K562 (cell line): ENCODE measurements around the gene RNF44. TPM values are rescaled to one million over a fixed set of nuclear protein-coding genes. Genes with fewer than 3 reads are reported as not detected.

Experiments used
- ATAC-seq: fragments of 200-7000 bp; cut with Tn5 transposase; 3 replicates; pipeline ENCODE4 v1.9.1; 2020; ENCODE audit warnings: moderate library complexity
- BruUV-seq: library from RNA; stranded (reverse); fragments of 400-500 nt; replicated peaks from 2 replicates; lab custom pipeline; 2021; lab: Mats Ljungman, UMichigan
- CTCF ChIA-PET: fragments of 300-600 bp; formaldehyde crosslinking; extraction: SDS; loops from one replicate; lab custom pipeline; 2021; ENCODE audit warnings: low intra/inter-chr PET ratio; lab: Yijun Ruan, JAX
- POLR2A ChIA-PET: fragments of 300-600, 350-650 bp; sonication (Branson Sonifier 250); formaldehyde crosslinking; extraction: SDS; loops from one replicate; lab custom pipeline; 2021; ENCODE audit warnings: antibody characterized with exemption, inconsistent platforms; lab: Yijun Ruan, JAX
- DNase-seq, 4 experiments: peaks; one replicate each; pipeline versions ENCODE4 v3.0.0 to v3.0.0-alpha.2; 2011 to 2018; ENCODE audit warnings: low spot score in 3 of 4, mixed read lengths in 3 of 4; ENCODE audit errors: extremely low read depth in 1 of 4
- FAIRE-seq: peaks from 2 replicates; lab custom pipeline; 2011; peaks lifted over from hg19 to GRCh38; lab: Jason Lieb, UNC
- H2AFZ ChIP-seq: 2 replicates; pipeline ENCODE4 v1.6.0; 2011; ENCODE audit warnings: low read depth, low read length, control low read depth, inconsistent platforms
- H3K27ac ChIP-seq: fragments of 200-600 bp; 3 replicates; pipeline ENCODE4 v1.8.0; 2011; ENCODE audit warnings: low read depth, mild to moderate bottlenecking, control low read depth, inconsistent platforms, low read length, moderate library complexity, mixed read lengths; ENCODE audit errors: extremely low read depth
- H3K27me3 ChIP-seq, 2 experiments: fragments of 300-600 bp in 1 of 2; 2 replicates in 1 of 2; 3 replicates in 1 of 2; pipeline versions ENCODE4 v1.6.0 to v1.8.0; 2011; ENCODE audit warnings: inconsistent platforms in 2 of 2, low read length in 2 of 2, mild to moderate bottlenecking in 1 of 2, mixed read lengths in 1 of 2, moderate library complexity in 1 of 2; ENCODE audit not compliant: control insufficient read depth in 2 of 2, insufficient read depth in 2 of 2
- H3K36me3 ChIP-seq: fragments of 300-600 bp; 3 replicates; pipeline ENCODE4 v1.8.0; 2011; ENCODE audit warnings: mild to moderate bottlenecking, low read length, inconsistent platforms; ENCODE audit not compliant: control insufficient read depth, insufficient read depth
- H3K4me1 ChIP-seq, 2 experiments: fragments of 200-600 bp in 1 of 2; replicated peaks in 1 of 2; 2 replicates in 1 of 2; 3 replicates in 1 of 2; pipeline versions ENCODE4 v1.5.1 to v1.8.0; 2011; ENCODE audit warnings: inconsistent platforms in 2 of 2, low read length in 2 of 2, mild to moderate bottlenecking in 1 of 2, mixed read lengths in 1 of 2, moderate library complexity in 1 of 2; ENCODE audit not compliant: control insufficient read depth in 2 of 2, insufficient read depth in 2 of 2
- H3K4me2 ChIP-seq: 2 replicates; pipeline ENCODE4 v1.6.1; 2011; ENCODE audit warnings: low read length, control low read depth, inconsistent platforms, mixed read lengths; ENCODE audit not compliant: insufficient read depth
- H3K4me3 ChIP-seq: fragments of 200-600 bp; sonication (generic), shearing (Covaris generic); 2 replicates; pipeline ENCODE4 v1.5.1; 2016; ENCODE audit warnings: control low read depth, inconsistent platforms
- H3K79me2 ChIP-seq: fragments of 200-600 bp; 3 replicates; pipeline ENCODE4 v1.8.0; 2011; ENCODE audit warnings: low read length, inconsistent platforms; ENCODE audit not compliant: control insufficient read depth, insufficient read depth
- H3K9ac ChIP-seq, 2 experiments: 2 replicates each; pipeline versions ENCODE4 v1.6.0 to v1.6.1; 2011; ENCODE audit warnings: low read depth in 2 of 2, low read length in 2 of 2, control low read depth in 1 of 2, inconsistent platforms in 1 of 2, mild to moderate bottlenecking in 1 of 2, mixed read lengths in 1 of 2; ENCODE audit not compliant: insufficient read depth in 1 of 2
- H3K9me1 ChIP-seq: one replicate; pipeline ENCODE4 v1.6.0; 2011; ENCODE audit warnings: inconsistent platforms, mild to moderate bottlenecking, low read length, moderate library complexity; ENCODE audit not compliant: control insufficient read depth, insufficient read depth
- H3K9me3 ChIP-seq: replicated peaks from 2 replicates; pipeline ENCODE4 v1.5.1; 2011; ENCODE audit warnings: low read depth, low read length, inconsistent platforms; ENCODE audit not compliant: control insufficient read depth, insufficient read depth
- H4K20me1 ChIP-seq: replicated peaks from 2 replicates; pipeline ENCODE4 v1.6.1; 2011; ENCODE audit warnings: low read length, inconsistent platforms, mixed read lengths; ENCODE audit not compliant: control insufficient read depth, insufficient read depth
- HNRNPLL ChIP-seq: fragments of 200-400 bp; formaldehyde crosslinking; IDR thresholded peaks from 2 replicates; pipeline ENCODE4 v1.6.1; 2017; ENCODE audit warnings: low read length, low read depth, mild to moderate bottlenecking; ENCODE audit not compliant: poor library complexity, severe bottlenecking
- KDM1A ChIP-seq, 2 experiments: fragments of 450-650 bp; IDR thresholded peaks; 2 replicates each; pipeline ENCODE4 v1.6.1; 2016; ENCODE audit warnings: mild to moderate bottlenecking in 2 of 2
- POLR2G ChIP-seq: fragments of 200-400 bp; formaldehyde crosslinking; IDR thresholded peaks from 2 replicates; pipeline ENCODE4 v1.6.1; 2017; ENCODE audit warnings: low read depth, mild to moderate bottlenecking, antibody characterized with exemption, low read length, moderate library complexity
- RBFOX2 ChIP-seq: fragments of 200-400 bp; formaldehyde crosslinking; IDR thresholded peaks from 2 replicates; pipeline ENCODE4 v1.6.1; 2017; ENCODE audit warnings: low read depth, mild to moderate bottlenecking, low read length, moderate library complexity
- WGBS: fragments of 100-300 bp; shearing (Covaris generic); methylation state at CpG from one replicate; pipeline ENCODE4 v1.1.6; 2016; ENCODE audit warnings: low coverage, mixed read lengths; ENCODE audit not compliant: insufficient coverage; ENCODE audit errors: missing lambda C conversion rate; 5-methylcytosine and 5-hydroxymethylcytosine counted together
- in situ Hi-C: fragments of 300-500 bp; cut with MboI; formaldehyde crosslinking; loops from 4 replicates; pipeline ENCODE4 v1.15.0; 2018; ENCODE audit warnings: inconsistent platforms, mixed read lengths
- intact Hi-C: fragments of 100-400 bp; cut with micrococcal nuclease; formaldehyde crosslinking; loops from 2 replicates; pipeline ENCODE4 v1.14.2; 2022
- polyA plus RNA-seq, 8 experiments: library from polyadenylated mRNA; depleted of rRNA in 4 of 8; stranded (reverse) in 5 of 8; unstranded in 3 of 8; fragments of >200 nt; fragmentation: Nextera tagmentation in 2 of 8; fragmentation: Illumina TruSeq in 1 of 8; extraction: Ambion mirVana in 2 of 8; extraction: Trizol in 1 of 8; gene quantifications; 2 replicates each; pipeline versions ENCODE4 v1.2.1 to v1.2.3, GENCODE V29; 2011 to 2014; ENCODE audit warnings: inconsistent platforms in 1 of 8, missing spikeins in 1 of 8
- total RNA-seq, 7 experiments: library from RNA; depleted of rRNA in 6 of 7; stranded (reverse); fragments of >200 nt in 6 of 7; fragmentation: Illumina TruSeq in 2 of 7; extraction: Trizol in 2 of 7; gene quantifications; 2 replicates each; pipeline versions ENCODE4 v1.2.1 to v1.2.3, GENCODE V29; 2011 to 2021; ENCODE audit warnings: low replicate concordance in 1 of 7
- TF ChIP-seq, protein P1 (sequence below): sonication (generic); formaldehyde crosslinking; IDR thresholded peaks from 2 replicates; pipeline ENCODE4 v1.9.0; 2022; ENCODE audit warnings: mild to moderate bottlenecking, missing genetic modification reagents
- TF ChIP-seq, protein P2 (sequence below): fragments of 200-800 bp; sonication (Bioruptor generic); IDR thresholded peaks from 2 replicates; pipeline ENCODE4 v1.6.1; 2017; ENCODE audit warnings: missing genetic modification characterization, missing compliant biosample characterization
- TF ChIP-seq, protein P3 (sequence below): fragments of 250-450 bp; sonication (Bioruptor Pico); IDR thresholded peaks from 2 replicates; pipeline ENCODE4 v1.4.0; 2020

The RNF44 gene
- total and polyA plus RNA-seq, 9 of the 15 experiments (the other 6 are each of a cell fraction or from before 2014, with no cell fraction given): 1.6 to 82.6 (median 7.4) TPM

DNA sequence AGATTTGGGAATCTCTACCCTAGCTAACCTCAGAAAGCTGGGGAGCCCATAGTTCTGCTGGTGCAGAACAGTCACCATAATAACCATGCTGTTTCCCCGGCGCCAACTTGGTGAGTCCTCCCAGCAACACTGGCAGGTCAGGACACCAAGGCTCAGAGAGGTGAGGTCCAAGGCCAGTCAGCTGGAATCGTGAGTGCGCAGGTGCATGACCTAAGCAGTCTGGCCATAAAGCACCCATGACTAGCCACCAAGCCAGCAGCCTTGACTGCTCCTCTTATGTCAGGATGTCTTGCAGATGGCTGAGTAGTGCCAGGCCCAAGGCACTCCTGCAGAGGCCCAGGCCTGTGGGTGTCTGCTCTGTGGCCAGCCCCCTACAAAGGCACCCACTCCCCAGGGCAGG is 2.6 kb downstream of the RNF44 start (continued):
- TF ChIP-seq POLR2G (0 out of 2 replicates have a peak, but pooled peaks have one; percentile 18), HNRNPLL (peak; percentile 5), KDM1A (IDR thresholded peaks at IDR 0.05) (no peak)

DNA sequence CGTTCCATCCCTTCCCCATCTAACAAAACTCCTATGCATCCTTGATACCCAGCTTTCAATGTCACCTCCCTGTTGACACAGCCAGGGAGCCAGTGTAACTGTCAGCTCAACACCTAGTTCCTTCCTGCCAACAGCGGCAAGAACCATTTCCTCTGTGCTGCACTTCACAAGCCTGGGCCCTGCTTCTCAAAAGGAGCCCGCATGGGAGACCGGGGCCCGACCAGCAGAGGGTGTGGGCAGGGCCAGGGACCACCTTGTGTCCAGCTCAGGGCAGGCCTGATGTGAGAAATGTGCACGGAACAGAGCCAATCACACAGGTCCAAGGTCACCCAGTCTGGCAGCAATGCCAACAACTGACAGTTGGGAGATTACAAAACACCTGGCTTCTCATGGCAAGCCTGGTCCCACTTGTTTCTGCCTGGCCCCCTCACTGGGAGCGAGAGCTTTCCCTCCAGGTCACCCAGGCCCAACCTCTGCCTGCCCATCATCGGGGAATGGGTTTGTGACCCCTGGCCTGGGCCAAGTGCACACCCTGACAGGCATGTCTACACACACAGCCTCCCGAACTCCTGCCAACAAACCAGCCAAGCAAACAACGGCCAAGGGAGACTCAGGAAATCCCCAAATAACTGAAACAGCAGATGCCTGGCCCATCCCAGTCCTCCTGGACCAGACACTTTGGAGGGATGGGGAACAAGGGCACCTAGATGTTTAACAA is 3.1 kb downstream of the RNF44 start:
- BruUV-seq: no TSS peak
- no peaks in the 10 kb centered on the region for H3K9me3 ChIP-seq
- H4K20me1 ChIP-seq: peaks cover 26% of the 10 kb centered on the region; the same call in 1 of the 2 replicates
- DNase-seq: no peak
- peaks cover 43% of the 10 kb centered on the region for H3K79me2 ChIP-seq
- POLR2A ChIA-PET: interaction anchor here (0.5 to 1.6 kb wide), 8 partner anchors 9 to 641 kb away, joined by 3 to 8 read pairs (median 4); partner anchors contain the start of gene KIAA1191
- in situ Hi-C loops (no loop called here), intact Hi-C loops (no loop called here)
- CTCF ChIA-PET: no interaction called here
- no peak overlapping the region for H2AFZ ChIP-seq
- FAIRE-seq: no peak
- peak overlapping the region; percentile 99 for H3K4me2 ChIP-seq
- TF ChIP-seq, protein P1, sequence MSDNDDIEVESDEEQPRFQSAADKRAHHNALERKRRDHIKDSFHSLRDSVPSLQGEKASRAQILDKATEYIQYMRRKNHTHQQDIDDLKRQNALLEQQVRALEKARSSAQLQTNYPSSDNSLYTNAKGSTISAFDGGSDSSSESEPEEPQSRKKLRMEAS (CRISPR knock-in tag): peak; percentile 22; the same call in 1 of the 2 replicates
- TF ChIP-seq, protein P2, sequence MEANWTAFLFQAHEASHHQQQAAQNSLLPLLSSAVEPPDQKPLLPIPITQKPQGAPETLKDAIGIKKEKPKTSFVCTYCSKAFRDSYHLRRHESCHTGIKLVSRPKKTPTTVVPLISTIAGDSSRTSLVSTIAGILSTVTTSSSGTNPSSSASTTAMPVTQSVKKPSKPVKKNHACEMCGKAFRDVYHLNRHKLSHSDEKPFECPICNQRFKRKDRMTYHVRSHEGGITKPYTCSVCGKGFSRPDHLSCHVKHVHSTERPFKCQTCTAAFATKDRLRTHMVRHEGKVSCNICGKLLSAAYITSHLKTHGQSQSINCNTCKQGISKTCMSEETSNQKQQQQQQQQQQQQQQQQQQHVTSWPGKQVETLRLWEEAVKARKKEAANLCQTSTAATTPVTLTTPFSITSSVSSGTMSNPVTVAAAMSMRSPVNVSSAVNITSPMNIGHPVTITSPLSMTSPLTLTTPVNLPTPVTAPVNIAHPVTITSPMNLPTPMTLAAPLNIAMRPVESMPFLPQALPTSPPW: no peak
- TF ChIP-seq RBFOX2: peak; percentile 33; the same call in 1 of the 2 replicates
- TF ChIP-seq, protein P3, sequence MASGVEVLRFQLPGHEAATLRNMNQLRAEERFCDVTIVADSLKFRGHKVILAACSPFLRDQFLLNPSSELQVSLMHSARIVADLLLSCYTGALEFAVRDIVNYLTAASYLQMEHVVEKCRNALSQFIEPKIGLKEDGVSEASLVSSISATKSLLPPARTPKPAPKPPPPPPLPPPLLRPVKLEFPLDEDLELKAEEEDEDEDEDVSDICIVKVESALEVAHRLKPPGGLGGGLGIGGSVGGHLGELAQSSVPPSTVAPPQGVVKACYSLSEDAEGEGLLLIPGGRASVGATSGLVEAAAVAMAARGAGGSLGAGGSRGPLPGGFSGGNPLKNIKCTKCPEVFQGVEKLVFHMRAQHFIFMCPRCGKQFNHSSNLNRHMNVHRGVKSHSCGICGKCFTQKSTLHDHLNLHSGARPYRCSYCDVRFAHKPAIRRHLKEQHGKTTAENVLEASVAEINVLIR (CRISPR knock-in tag): no peak
- TF ChIP-seq, all 486 proteins: peak for 2
- Histone ChIP-seq H3K9ac (peak overlapping the region in 1 of 2 experiments; percentile 87; a peak in 3 of 4 replicates), H3K4me1 (peaks cover 37 to 56% of the 10 kb centered on the region in 2 experiments), H3K27me3 (no peaks in the 10 kb centered on the region), H3K36me3 (peaks cover 59% of the 10 kb centered on the region; the same call in 2 of the 3 replicates), H3K9me1 (peaks cover 4% of the 10 kb centered on the region), H3K27ac (peak overlapping the region; percentile 32; the same call in 2 of the 3 replicates), H3K4me3 (no peak overlapping the region)
- 71% methylated on average over 10 of the region's 10 CpGs for WGBS
- no peak for ATAC-seq
